Measurements from ENCODE around the gene CNTNAP4. TPM values are rescaled to one million over a fixed set of nuclear protein-coding genes. Genes with fewer than 3 reads are reported as not detected.

The CNTNAP4 gene
- total RNA-seq, 1 experiment from 2014 or later, result not detected

GRCh38 chr16:76503091-76503490 lies 225.9 kb downstream of the CNTNAP4 start:
- BruUV-seq (replicated peaks), result no TSS peak
- Histone ChIP-seq H3K27me3 (ENCODE audit: insufficient read depth, low read depth) (no peaks in the 10 kb centered on the region), H3K9me3 (ENCODE audit: insufficient read depth, low read depth) (no peaks in the 10 kb centered on the region), H3K4me3 (no peak overlapping the region), H3K79me2 (ENCODE audit: low read depth) (no peaks in the 10 kb centered on the region), H3K4me2 (no peak overlapping the region), H3K27ac (no peak overlapping the region), H3K9me2 (ENCODE audit: insufficient read depth) (no peaks in the 10 kb centered on the region), H3F3A (ENCODE audit: insufficient read depth, low read depth) (no peaks in the 10 kb centered on the region), H3K36me3 (ENCODE audit: low read depth) (no peaks in the 10 kb centered on the region), H4K20me1 (ENCODE audit: insufficient read depth) (no peaks in the 10 kb centered on the region), H3K4me1 (replicated peaks; ENCODE audit: insufficient read depth) (no peaks in the 10 kb centered on the region), H2AFZ (no peak overlapping the region)
- TF ChIP-seq CTCF (conservative IDR thresholded peaks at IDR 0.05), result no peak
- TF ChIP-seq EZH2 (IDR thresholded peaks at IDR 0.05; ENCODE audit: low read depth), result no peak
- ChIA-PET POLR2A (ENCODE audit: unreplicated experiment) (no interaction called here), CTCF (no interaction called here)
- intact Hi-C loops (cut with micrococcal nuclease; ENCODE audit: unreplicated experiment), result no loop called here
- DNase-seq, result no peak

DNA sequence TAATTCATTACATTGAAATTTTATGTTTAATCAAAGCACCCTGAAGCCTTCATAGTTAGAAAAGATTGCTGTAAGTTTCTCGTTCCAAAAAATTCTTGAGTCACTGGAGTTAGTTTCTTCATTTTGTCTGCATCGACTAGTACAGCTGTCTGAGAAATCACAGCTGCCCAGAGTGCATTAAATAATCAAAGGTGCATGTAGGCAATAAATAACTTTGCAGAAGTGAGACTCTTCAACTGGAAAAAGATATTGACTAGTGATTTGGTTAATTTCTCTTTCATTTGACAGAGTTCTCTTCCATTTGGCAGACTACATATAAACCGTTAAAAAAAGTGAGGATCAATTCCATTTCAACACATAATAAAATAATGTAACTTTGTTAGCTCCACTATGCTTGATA lies 234.0 kb downstream of the CNTNAP4 start:
- Histone ChIP-seq H3K36me3 (ENCODE audit: low read depth) (no peaks in the 10 kb centered on the region), H3F3A (ENCODE audit: insufficient read depth, low read depth) (no peaks in the 10 kb centered on the region), H3K79me2 (ENCODE audit: low read depth) (no peaks in the 10 kb centered on the region), H3K27ac (no peak overlapping the region), H4K20me1 (ENCODE audit: insufficient read depth) (no peaks in the 10 kb centered on the region), H3K4me2 (no peak overlapping the region), H3K4me3 (no peak overlapping the region), H2AFZ (no peak overlapping the region), H3K9me2 (ENCODE audit: insufficient read depth) (no peaks in the 10 kb centered on the region), H3K27me3 (ENCODE audit: insufficient read depth, low read depth) (no peaks in the 10 kb centered on the region), H3K4me1 (replicated peaks; ENCODE audit: insufficient read depth) (no peaks in the 10 kb centered on the region), H3K9me3 (ENCODE audit: insufficient read depth, low read depth) (no peaks in the 10 kb centered on the region)
- no TSS peak for BruUV-seq (replicated peaks)
- POLR2A ChIA-PET (ENCODE audit: unreplicated experiment), result no interaction called here
- TF ChIP-seq CTCF (conservative IDR thresholded peaks at IDR 0.05) (no peak), EZH2 (IDR thresholded peaks at IDR 0.05; ENCODE audit: low read depth) (no peak)
- CTCF ChIA-PET, result no interaction called here
- DNase-seq, result no peak
- intact Hi-C loops (cut with micrococcal nuclease; ENCODE audit: unreplicated experiment), result no loop called here

DNA sequence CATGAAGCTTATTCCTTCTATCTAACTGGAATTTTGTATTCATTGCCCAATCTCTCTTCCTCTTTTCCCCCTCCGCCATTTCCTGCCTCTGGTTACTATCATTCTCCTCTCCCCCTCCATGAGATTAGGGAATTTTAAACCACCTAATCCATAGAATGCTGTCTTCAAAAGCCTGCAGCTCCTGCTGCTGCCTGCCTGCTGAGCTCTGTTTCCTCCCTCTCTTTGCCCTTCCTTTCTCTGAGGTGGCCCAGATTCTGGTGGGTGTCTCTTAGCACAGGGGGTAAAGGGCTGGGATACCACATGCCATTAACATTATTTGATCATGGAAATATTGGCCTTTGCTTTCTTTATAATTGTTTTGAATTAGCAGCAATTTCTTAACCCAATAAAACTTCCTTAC lies 241.6 kb downstream of the CNTNAP4 start:
- Histone ChIP-seq H3K36me3 (ENCODE audit: low read depth) (no peaks in the 10 kb centered on the region), H4K20me1 (ENCODE audit: insufficient read depth) (no peaks in the 10 kb centered on the region), H3K4me1 (replicated peaks; ENCODE audit: insufficient read depth) (no peaks in the 10 kb centered on the region), H3F3A (ENCODE audit: insufficient read depth, low read depth) (no peaks in the 10 kb centered on the region), H3K27ac (no peak overlapping the region), H3K9me2 (ENCODE audit: insufficient read depth) (no peaks in the 10 kb centered on the region), H3K4me2 (no peak overlapping the region), H2AFZ (no peak overlapping the region), H3K9me3 (ENCODE audit: insufficient read depth, low read depth) (no peaks in the 10 kb centered on the region), H3K27me3 (ENCODE audit: insufficient read depth, low read depth) (peaks cover 7% of the 10 kb centered on the region), H3K79me2 (ENCODE audit: low read depth) (no peaks in the 10 kb centered on the region), H3K4me3 (no peak overlapping the region)
- ChIA-PET CTCF (no interaction called here), POLR2A (ENCODE audit: unreplicated experiment) (no interaction called here)
- no peak for DNase-seq
- no peak for TF ChIP-seq EZH2 (IDR thresholded peaks at IDR 0.05; ENCODE audit: low read depth)
- TF ChIP-seq CTCF (conservative IDR thresholded peaks at IDR 0.05), result no peak
- intact Hi-C loops (cut with micrococcal nuclease; ENCODE audit: unreplicated experiment), result no loop called here
- no TSS peak for BruUV-seq (replicated peaks)
